Central memory CD4-positive, alpha-beta T cell (primary cell): ENCODE results near the gene SEC24C.

ENCODE experiments used
- DNase-seq: peaks from one replicate; pipeline ENCODE4 v3.0.0; 2022

Gene SEC24C

GRCh38 chr10:73814276-73814895, 70.2 kb downstream of the SEC24C start:
- no peak for DNase-seq

GRCh38 chr10:73814896-73815718, 70.9 kb downstream of the SEC24C start:
- no peak for DNase-seq

- DNase-seq, result no peak
Measured at GRCh38 chr10:73815719-73816030, 71.5 kb downstream of the SEC24C start.

GRCh38 chr10:73816917-73817729, 73.0 kb downstream of the SEC24C start:
- DNase-seq, result no peak

- DNase-seq, result no peak
Measured at GRCh38 chr10:73817826-73818225, 73.7 kb downstream of the SEC24C start.

- no peak for DNase-seq
Measured at GRCh38 chr10:73818402-73818801, 74.2 kb downstream of the SEC24C start.

GRCh38 chr10:73819081-73819480, 74.9 kb downstream of the SEC24C start:
- no peak for DNase-seq

GRCh38 chr10:73819513-73820093, 75.4 kb downstream of the SEC24C start:
- no peak for DNase-seq
